GM12878 (cell line): ENCODE measurements around the gene CXCR6. TPM values are rescaled to one million over a fixed set of nuclear protein-coding genes. Genes with fewer than 3 reads are reported as not detected.

ENCODE experiments used
- ATAC-seq: fragments of 200-7000 bp; cut with Tn5 transposase; 3 replicates; pipeline ENCODE4 v1.9.1; 2020; ENCODE audit warnings: mild to moderate bottlenecking, moderate library complexity
- BruUV-seq: library from RNA; stranded (reverse); fragments of 400-500 nt; replicated peaks from 2 replicates; lab custom pipeline; 2021; lab: Mats Ljungman, UMichigan
- CTCF ChIA-PET: fragments of 300-600 bp; sonication (Branson Sonifier 250); formaldehyde crosslinking; extraction: SDS; loops from one replicate; lab custom pipeline; 2021; ENCODE audit warnings: inconsistent platforms; lab: Yijun Ruan, JAX
- POLR2A ChIA-PET: fragments of 350-600 bp; formaldehyde crosslinking; extraction: SDS; loops from one replicate; lab custom pipeline; 2021; ENCODE audit warnings: inconsistent platforms; lab: Charles Lee
- RAD21 ChIA-PET: fragments of 300-600 bp; sonication (Branson Sonifier 250); formaldehyde crosslinking; loops from one replicate; lab custom pipeline; 2023; ENCODE audit warnings: antibody characterized with exemption; ENCODE audit not compliant: unreplicated experiment; lab: Charles Lee
- SMC1A ChIA-PET: fragments of 300-600 bp; sonication (Branson Sonifier 250); formaldehyde crosslinking; loops from one replicate; lab custom pipeline; 2023; ENCODE audit not compliant: unreplicated experiment, uncharacterized antibody; lab: Charles Lee
- DNase-seq: peaks from one replicate; pipeline ENCODE4 v3.0.0-alpha.2; 2011; ENCODE audit warnings: low read depth, low spot score
- FAIRE-seq: peaks from 3 replicates; lab custom pipeline; 2011; peaks lifted over from hg19 to GRCh38; lab: Jason Lieb, UNC
- H2AFZ ChIP-seq: 2 replicates; pipeline ENCODE4 v1.6.0; 2011; ENCODE audit warnings: low read depth, low read length, control low read depth; ENCODE audit not compliant: control insufficient read depth
- H3K27ac ChIP-seq: 2 replicates; pipeline ENCODE4 v1.5.1; 2011; ENCODE audit warnings: control low read depth; ENCODE audit not compliant: control insufficient read depth, insufficient read depth
- H3K27me3 ChIP-seq, 2 experiments: replicated peaks in 1 of 2; 2 replicates each; pipeline versions ENCODE4 v1.6.0 to v1.6.1; 2011; ENCODE audit warnings: low read length in 1 of 2; ENCODE audit not compliant: control insufficient read depth in 2 of 2, insufficient read depth in 2 of 2
- H3K36me3 ChIP-seq, 2 experiments: 2 replicates each; pipeline ENCODE4 v1.5.1; 2011; ENCODE audit warnings: low read length in 1 of 2; ENCODE audit not compliant: control insufficient read depth in 2 of 2, insufficient read depth in 2 of 2
- H3K4me1 ChIP-seq: 2 replicates; pipeline ENCODE4 v1.6.1; 2011; ENCODE audit warnings: mild to moderate bottlenecking, low read length, moderate library complexity, mixed read lengths; ENCODE audit not compliant: control insufficient read depth, insufficient read depth
- H3K4me2 ChIP-seq: 2 replicates; pipeline ENCODE4 v1.6.0; 2011; ENCODE audit warnings: control low read depth; ENCODE audit not compliant: control insufficient read depth, insufficient read depth
- H3K4me3 ChIP-seq: fragments of 200-600 bp; sonication (generic); 2 replicates; pipeline ENCODE4 v1.5.1; 2016
- H3K79me2 ChIP-seq: 2 replicates; pipeline ENCODE4 v1.6.0; 2011; ENCODE audit warnings: low read length; ENCODE audit not compliant: control insufficient read depth, insufficient read depth
- H3K9ac ChIP-seq: 2 replicates; pipeline ENCODE4 v1.8.0; 2011; ENCODE audit warnings: low read length, control low read depth, mixed read lengths; ENCODE audit not compliant: control insufficient read depth, insufficient read depth
- H3K9me3 ChIP-seq: replicated peaks from 3 replicates; pipeline ENCODE4 v1.5.1; 2011; ENCODE audit warnings: mild to moderate bottlenecking, low read length; ENCODE audit not compliant: control insufficient read depth, insufficient read depth
- H4K20me1 ChIP-seq: 2 replicates; pipeline ENCODE4 v1.6.0; 2011; ENCODE audit not compliant: control insufficient read depth, insufficient read depth
- GATAD2B ChIP-seq: fragments of 450-650 bp; conservative IDR thresholded peaks from 2 replicates; pipeline ENCODE4 v1.6.1; 2017; ENCODE audit warnings: low read depth, mild to moderate bottlenecking, moderate library complexity
- HDGF ChIP-seq: fragments of 450-650 bp; IDR thresholded peaks from 2 replicates; pipeline ENCODE4 v1.6.1; 2016; ENCODE audit warnings: antibody characterized with exemption
- KDM1A ChIP-seq: fragments of 200-600 bp; sonication (generic); IDR thresholded peaks from 2 replicates; pipeline ENCODE4 v1.6.1; 2016; ENCODE audit warnings: borderline replicate concordance
- RB1 ChIP-seq: fragments of 450-650 bp; formaldehyde crosslinking; IDR thresholded peaks from 2 replicates; pipeline ENCODE4 v1.6.1; 2017; ENCODE audit warnings: mild to moderate bottlenecking, borderline replicate concordance
- SRF ChIP-seq, 2 experiments: IDR thresholded peaks; 2 replicates each; pipeline ENCODE4 v1.6.1; 2011; ENCODE audit warnings: low read depth in 2 of 2, low read length in 2 of 2, mild to moderate bottlenecking in 1 of 2, moderate library complexity in 1 of 2
- WRNIP1 ChIP-seq: IDR thresholded peaks from 2 replicates; pipeline ENCODE4 v1.6.1; 2011; ENCODE audit warnings: low read depth, low read length, improper control_type of control experiment, borderline replicate concordance
- ZNF24 ChIP-seq: fragments of 450-650 bp; IDR thresholded peaks from 2 replicates; pipeline ENCODE4 v1.6.1; 2017; ENCODE audit warnings: antibody characterized with exemption, mild to moderate bottlenecking
- ZNF687 ChIP-seq: fragments of 450-650 bp; IDR thresholded peaks from 2 replicates; pipeline ENCODE4 v1.6.1; 2017; ENCODE audit warnings: mild to moderate bottlenecking, moderate library complexity
- WGBS: methylation state at CpG from one replicate; pipeline ENCODE4 v1.1.6; 2016; ENCODE audit warnings: low lambda C conversion rate; ENCODE audit not compliant: insufficient replicate concordance, insufficient coverage; ENCODE audit errors: missing lambda C conversion rate; 5-methylcytosine and 5-hydroxymethylcytosine counted together
- in situ Hi-C: fragments of 300-500 bp; cut with MboI; formaldehyde crosslinking; loops from 9 replicates; pipeline ENCODE4 v1.14.3; 2018; ENCODE audit warnings: mixed read lengths
- intact Hi-C: fragments of 100-400 bp; cut with micrococcal nuclease; formaldehyde crosslinking; loops from one replicate; pipeline ENCODE4 v1.14.2; 2022; ENCODE audit not compliant: unreplicated experiment
- polyA plus RNA-seq, 11 experiments: library from polyadenylated mRNA; depleted of rRNA in 4 of 11; unstranded in 6 of 11; stranded (reverse) in 5 of 11; fragments of >200 nt; fragmentation: Nextera tagmentation in 4 of 11; fragmentation: Illumina TruSeq in 1 of 11; extraction: Ambion mirVana in 4 of 11; extraction: Trizol in 1 of 11; gene quantifications; 1 replicate in 1 of 11; 2 replicates in 10 of 11; pipeline versions ENCODE4 v1.2.1 to v1.2.3, GENCODE V29; 2011 to 2016; ENCODE audit warnings: inconsistent platforms in 2 of 11, missing spikeins in 2 of 11, low read depth in 1 of 11
- total RNA-seq, 4 experiments: library from RNA; depleted of rRNA in 3 of 4; stranded (reverse); fragments of >200 nt in 3 of 4; fragmentation: Illumina TruSeq in 1 of 4; extraction: Trizol in 1 of 4; gene quantifications; 2 replicates each; pipeline versions ENCODE4 v1.2.1 to v1.2.3, GENCODE V29; 2013 to 2021

CXCR6 gene
- total and polyA plus RNA-seq, 10 of the 15 experiments (the other 5 are each of a cell fraction or from before 2014, with no cell fraction given), result 0.04 to 0.20 (median 0.12) TPM; not detected in 5

- no peaks in the 10 kb centered on the region for H3K79me2 ChIP-seq
- SMC1A ChIA-PET, result interaction anchor here (1.9 to 5.0 kb wide), 3 partner anchors 11 to 127 kb away, joined by 5 to 39 read pairs (median 8); no protein-coding TSS in a partner anchor
- CTCF ChIA-PET, result interaction anchor here (1.9 to 5.9 kb wide), 2 partner anchors 11 to 127 kb away, joined by 14 to 53 read pairs; no protein-coding TSS in a partner anchor
- no peak overlapping the region for H3K4me2 ChIP-seq
- ATAC-seq (no peak), DNase-seq (no peak), FAIRE-seq (no peak)
- no TSS peak for BruUV-seq
- RAD21 ChIA-PET, result no interaction called here
- H3K4me1 ChIP-seq, result no peaks in the 10 kb centered on the region
- no peak overlapping the region for H2AFZ ChIP-seq
- no peak overlapping the region for H3K27ac ChIP-seq
- H3K27me3 ChIP-seq, result no peaks in the 10 kb centered on the region
- intact Hi-C loops, result no loop called here
- H3K9me3 ChIP-seq, result no peaks in the 10 kb centered on the region
- no peak overlapping the region for H3K9ac ChIP-seq
- 100% methylated on average over 2 of the region's 2 CpGs for WGBS
- peaks cover 18 to 43% of the 10 kb centered on the region in 2 experiments for H3K36me3 ChIP-seq
- no peaks in the 10 kb centered on the region for H4K20me1 ChIP-seq
- in situ Hi-C loops, result no loop called here
- TF ChIP-seq WRNIP1 (no peak), KDM1A (no peak), ZNF24 (no peak), RB1 (no peak), HDGF (no peak), ZNF687 (no peak), SRF (IDR thresholded peaks at IDR 0.05; ENCODE audit: low read depth in 2 of 2, low read length in 2 of 2) (no peak), GATAD2B (no peak)
- POLR2A ChIA-PET, result no interaction called here
- H3K4me3 ChIP-seq, result no peak overlapping the region
These were observed 6.9 kb downstream of the CXCR6 start for GRCh38 chr3:45950131-45950530.
